Sigmoid colon (tissue), 7 donors: ENCODE data around the gene CFAP54. TPM values are rescaled to one million over a fixed set of nuclear protein-coding genes. Genes with fewer than 3 reads are reported as not detected.

Source experiments
- DNase-seq: peaks from one replicate; pipeline ENCODE4 v3.0.0-alpha.2; 2019
- H3K27ac ChIP-seq, 4 donors: fragments of 200-600 bp; sonication (generic); one replicate each; pipeline ENCODE4 v1.5.1; 2016 to 2019; ENCODE audit warnings: mild to moderate bottlenecking in 1 of 4
- H3K27me3 ChIP-seq, 3 donors: fragments of 200-600 bp; sonication (generic); one replicate each; pipeline ENCODE4 v1.5.1; 2019; ENCODE audit warnings: mild to moderate bottlenecking in 1 of 3
- H3K36me3 ChIP-seq, 4 donors: fragments of 200-600 bp; sonication (generic); one replicate each; pipeline ENCODE4 v1.5.1; 2016 to 2019
- H3K4me1 ChIP-seq, 4 donors: fragments of 200-600 bp; sonication (generic); one replicate each; pipeline ENCODE4 v1.5.1; 2017 to 2019
- H3K4me3 ChIP-seq, 4 donors: fragments of 200-600 bp; sonication (generic); one replicate each; pipeline ENCODE4 v1.5.1; 2017 to 2019; ENCODE audit warnings: mild to moderate bottlenecking in 2 of 4, moderate library complexity in 1 of 4
- H3K9me3 ChIP-seq, 4 donors: fragments of 200-600 bp in 3 of 4; sonication (generic) in 3 of 4; one replicate each; pipeline versions ENCODE4 v1.5.1 to v1.6.1; 2013 to 2019
- EP300 ChIP-seq, 4 donors: sonication (generic); formaldehyde crosslinking; IDR thresholded peaks; one replicate each; pipeline ENCODE4 v1.6.1; 2017; ENCODE audit warnings: antibody characterized with exemption in 4 of 4
- POLR2A ChIP-seq, 2 donors: fragments of 450-650 bp; IDR thresholded peaks; one replicate each; pipeline ENCODE4 v1.6.1; 2016; ENCODE audit warnings: antibody characterized with exemption in 2 of 2, mild to moderate bottlenecking in 2 of 2, moderate library complexity in 2 of 2
- POLR2AphosphoS5 ChIP-seq, 4 donors: sonication (generic); formaldehyde crosslinking; IDR thresholded peaks; one replicate each; pipeline ENCODE4 v1.6.1; 2017; ENCODE audit warnings: antibody characterized with exemption in 4 of 4
- WGBS, 2 donors: extraction: QIAGEN DNeasy Blood & Tissue Kit; methylation state at CpG; one replicate each; pipeline ENCODE4 v1.1.7; 2013; 5-methylcytosine and 5-hydroxymethylcytosine counted together
- intact Hi-C: fragments of 100-400 bp; cut with DNase I; formaldehyde crosslinking; loops from one replicate; pipeline ENCODE4 v1.15.1; 2023
- polyA plus RNA-seq, 3 donors: library from polyadenylated mRNA; stranded (reverse); fragments of 200-250 nt; gene quantifications; one replicate each; pipeline ENCODE4 v1.2.3, GENCODE V29; 2013
- total RNA-seq, 4 donors: library from RNA; depleted of rRNA; stranded (reverse); fragments of >200 nt; gene quantifications; one replicate each; pipeline ENCODE4 v1.1.0, GENCODE V29; 2016
- TF ChIP-seq, protein P1 (sequence below), 4 experiments: fragments of 450-650 bp in 3 of 4; fragments of 200-600 bp in 1 of 4; IDR thresholded peaks; one replicate each; pipeline ENCODE4 v1.5.1; 2016 to 2019; ENCODE audit warnings: antibody characterized with exemption in 4 of 4, mild to moderate bottlenecking in 3 of 4, moderate library complexity in 2 of 4
- donor health status: healthy with polysubstance abuse.
- donor health status: Bipolar disorder and iron deficiency.
- donor health status: healthy.

The CFAP54 gene
- total and polyA plus RNA-seq, 7 donors: 0.07 to 10.5 (median 3.1) TPM; not detected in 2

DNA sequence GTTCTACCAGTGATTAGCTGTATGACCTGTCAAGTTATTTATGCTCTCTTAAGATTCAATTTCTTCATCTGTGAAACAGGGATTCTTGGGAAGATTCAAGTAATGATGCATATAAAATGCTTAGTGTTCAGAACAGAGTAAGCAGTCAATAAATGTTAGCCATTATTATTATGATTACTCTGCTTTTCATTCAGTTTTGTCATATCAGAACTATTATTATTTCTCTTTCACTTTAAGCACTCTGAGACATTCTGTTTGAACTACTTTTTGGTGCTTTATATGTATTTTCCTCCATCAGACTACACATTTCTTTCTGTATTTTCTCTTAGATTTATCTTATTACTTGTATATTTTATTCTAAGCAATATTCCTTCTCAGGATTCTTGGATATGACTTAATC lies 81.2 kb downstream of the CFAP54 start:
- Histone ChIP-seq H3K9me3 (no peaks in the 10 kb centered on the region), H3K27ac (no peak overlapping the region), H3K27me3 (no peaks in the 10 kb centered on the region), H3K4me1 (no peaks in the 10 kb centered on the region), H3K36me3 (no peaks in the 10 kb centered on the region), H3K4me3 (no peak overlapping the region)
- intact Hi-C loops: no loop called here
- no peak for DNase-seq
- TF ChIP-seq EP300 (IDR thresholded peaks at IDR 0.05) (no peak), POLR2AphosphoS5 (IDR thresholded peaks at IDR 0.05) (no peak), POLR2A (IDR thresholded peaks at IDR 0.05) (no peak)
- TF ChIP-seq, protein P1, sequence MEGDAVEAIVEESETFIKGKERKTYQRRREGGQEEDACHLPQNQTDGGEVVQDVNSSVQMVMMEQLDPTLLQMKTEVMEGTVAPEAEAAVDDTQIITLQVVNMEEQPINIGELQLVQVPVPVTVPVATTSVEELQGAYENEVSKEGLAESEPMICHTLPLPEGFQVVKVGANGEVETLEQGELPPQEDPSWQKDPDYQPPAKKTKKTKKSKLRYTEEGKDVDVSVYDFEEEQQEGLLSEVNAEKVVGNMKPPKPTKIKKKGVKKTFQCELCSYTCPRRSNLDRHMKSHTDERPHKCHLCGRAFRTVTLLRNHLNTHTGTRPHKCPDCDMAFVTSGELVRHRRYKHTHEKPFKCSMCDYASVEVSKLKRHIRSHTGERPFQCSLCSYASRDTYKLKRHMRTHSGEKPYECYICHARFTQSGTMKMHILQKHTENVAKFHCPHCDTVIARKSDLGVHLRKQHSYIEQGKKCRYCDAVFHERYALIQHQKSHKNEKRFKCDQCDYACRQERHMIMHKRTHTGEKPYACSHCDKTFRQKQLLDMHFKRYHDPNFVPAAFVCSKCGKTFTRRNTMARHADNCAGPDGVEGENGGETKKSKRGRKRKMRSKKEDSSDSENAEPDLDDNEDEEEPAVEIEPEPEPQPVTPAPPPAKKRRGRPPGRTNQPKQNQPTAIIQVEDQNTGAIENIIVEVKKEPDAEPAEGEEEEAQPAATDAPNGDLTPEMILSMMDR (IDR thresholded peaks at IDR 0.05): no peak

DNA sequence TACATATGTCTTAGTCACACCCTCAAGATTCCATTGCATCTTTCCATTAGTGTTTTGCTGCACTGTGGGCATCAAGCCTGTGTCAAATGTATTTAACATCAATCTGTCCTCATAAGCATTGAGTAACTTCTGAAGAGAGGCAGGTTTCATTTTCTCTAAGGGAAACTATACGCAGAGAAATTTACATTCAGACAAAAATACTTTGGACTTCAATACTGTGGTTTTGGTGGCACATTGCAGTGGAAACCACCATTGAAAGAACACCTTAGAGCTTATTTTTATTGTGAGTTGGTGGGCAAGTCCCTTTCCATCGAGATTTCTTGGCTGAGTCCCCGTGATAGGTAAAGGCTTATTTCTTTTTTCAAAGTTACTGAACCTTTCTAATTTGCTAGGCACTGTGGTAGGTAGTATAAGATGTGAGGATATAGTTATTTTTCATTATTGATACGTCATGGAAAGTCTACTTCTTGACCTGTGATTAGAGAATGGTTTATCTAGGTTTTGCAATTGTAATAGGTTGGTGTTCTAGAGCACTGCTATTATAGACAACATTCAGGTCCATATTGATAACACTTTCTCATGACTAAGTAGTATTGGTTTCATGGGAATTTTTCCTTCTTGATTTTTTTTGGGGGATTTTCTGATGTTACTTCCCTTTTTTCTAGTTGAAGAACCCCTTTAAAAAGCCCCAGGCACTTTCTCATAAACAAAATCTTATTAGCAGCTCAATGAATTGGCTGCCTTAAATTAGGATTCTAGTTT lies 81.9 kb downstream of the CFAP54 start:
- no peak overlapping the region for H3K27ac ChIP-seq
- intact Hi-C loops: no loop called here
- no peaks in the 10 kb centered on the region for H3K4me1 ChIP-seq
- H3K36me3 ChIP-seq: no peaks in the 10 kb centered on the region
- WGBS, 2 donors: 64 to 71% methylated on average over 4 of the region's 4 CpGs
- H3K27me3 ChIP-seq: no peaks in the 10 kb centered on the region
- TF ChIP-seq EP300 (IDR thresholded peaks at IDR 0.05) (no peak), POLR2AphosphoS5 (IDR thresholded peaks at IDR 0.05) (no peak), POLR2A (IDR thresholded peaks at IDR 0.05) (no peak)
- TF ChIP-seq, protein P1 (IDR thresholded peaks at IDR 0.05): no peak
- DNase-seq: no peak
- H3K4me3 ChIP-seq: no peak overlapping the region
- no peaks in the 10 kb centered on the region for H3K9me3 ChIP-seq

DNA sequence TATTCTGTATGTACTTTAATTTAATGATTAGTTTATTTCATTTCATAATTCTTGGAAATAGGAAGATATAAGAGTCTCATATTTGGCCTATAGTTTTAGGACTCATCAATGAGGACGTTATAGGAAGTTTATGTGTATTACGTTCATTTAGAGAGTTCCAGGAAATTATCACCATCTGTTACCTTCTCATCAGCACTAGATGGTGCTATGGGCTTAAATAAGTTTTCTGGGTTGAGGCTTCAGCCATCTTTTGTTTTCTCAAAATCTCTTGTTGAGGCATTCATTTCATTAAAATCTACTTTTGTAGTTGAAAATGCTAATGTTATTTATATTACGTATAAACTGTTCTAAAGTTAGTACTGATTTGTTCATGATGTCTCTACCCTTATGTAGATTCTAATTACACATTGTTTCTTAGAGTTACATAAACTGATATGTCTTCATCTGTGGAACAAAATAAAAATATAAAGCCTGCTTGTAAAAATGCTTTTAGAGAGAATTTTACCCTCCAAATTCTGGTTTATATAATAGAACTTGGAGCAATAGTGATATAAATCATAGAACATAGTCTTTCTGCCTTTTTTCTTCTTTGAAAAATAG lies 89.2 kb downstream of the CFAP54 start:
- intact Hi-C loops: loop anchor here (2.0 to 5.0 kb wide), 3 partner anchors 406 to 1819 kb away; no protein-coding TSS in a partner anchor
- Histone ChIP-seq H3K4me3 (no peak overlapping the region), H3K27me3 (no peaks in the 10 kb centered on the region), H3K27ac (no peak overlapping the region), H3K4me1 (no peaks in the 10 kb centered on the region), H3K9me3 (no peaks in the 10 kb centered on the region), H3K36me3 (no peaks in the 10 kb centered on the region)
- TF ChIP-seq EP300 (IDR thresholded peaks at IDR 0.05): no peak
- TF ChIP-seq, protein P1 (IDR thresholded peaks at IDR 0.05): peak; percentile 29 to 53 (median 34)
- WGBS, 2 donors: 2 to 5% methylated on average over 3 of the region's 3 CpGs
- no peak for DNase-seq

DNA sequence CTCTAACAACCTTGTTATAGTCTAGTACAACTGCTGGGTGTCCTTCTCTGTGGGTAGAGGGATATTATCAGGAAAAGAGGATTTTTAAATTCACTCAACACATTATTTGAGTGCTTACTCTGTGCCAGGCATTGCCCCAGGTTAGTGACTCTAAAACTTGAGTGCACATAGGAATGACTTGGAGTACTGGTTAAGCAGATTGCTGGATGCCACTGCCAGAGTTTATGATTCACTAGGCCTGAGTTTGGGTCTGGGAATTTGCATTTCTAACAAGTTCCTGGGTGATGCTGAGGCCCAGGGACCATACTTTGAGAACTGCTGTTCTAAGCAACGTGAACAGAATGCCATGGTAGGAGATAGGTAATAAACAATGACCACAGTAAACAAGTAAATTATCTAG lies 96.6 kb downstream of the CFAP54 start:
- no peak for DNase-seq
- intact Hi-C loops: no loop called here
- Histone ChIP-seq H3K27ac (no peak overlapping the region), H3K4me3 (no peak overlapping the region), H3K4me1 (no peaks in the 10 kb centered on the region), H3K9me3 (no peaks in the 10 kb centered on the region), H3K36me3 (no peaks in the 10 kb centered on the region), H3K27me3 (no peaks in the 10 kb centered on the region)
- 45 to 65% methylated on average over 1 of the region's 1 CpG for WGBS, 2 donors
- no peak for TF ChIP-seq POLR2AphosphoS5 (IDR thresholded peaks at IDR 0.05)
- no peak for TF ChIP-seq POLR2A (IDR thresholded peaks at IDR 0.05)
- TF ChIP-seq, protein P1 (IDR thresholded peaks at IDR 0.05): no peak
- TF ChIP-seq EP300 (IDR thresholded peaks at IDR 0.05): no peak
